Measurements from ENCODE around the gene MAPK8.

GRCh38 chr10:48353246-48353645 is 46.8 kb downstream of the MAPK8 start:
- TF ChIP-seq, protein P1, sequence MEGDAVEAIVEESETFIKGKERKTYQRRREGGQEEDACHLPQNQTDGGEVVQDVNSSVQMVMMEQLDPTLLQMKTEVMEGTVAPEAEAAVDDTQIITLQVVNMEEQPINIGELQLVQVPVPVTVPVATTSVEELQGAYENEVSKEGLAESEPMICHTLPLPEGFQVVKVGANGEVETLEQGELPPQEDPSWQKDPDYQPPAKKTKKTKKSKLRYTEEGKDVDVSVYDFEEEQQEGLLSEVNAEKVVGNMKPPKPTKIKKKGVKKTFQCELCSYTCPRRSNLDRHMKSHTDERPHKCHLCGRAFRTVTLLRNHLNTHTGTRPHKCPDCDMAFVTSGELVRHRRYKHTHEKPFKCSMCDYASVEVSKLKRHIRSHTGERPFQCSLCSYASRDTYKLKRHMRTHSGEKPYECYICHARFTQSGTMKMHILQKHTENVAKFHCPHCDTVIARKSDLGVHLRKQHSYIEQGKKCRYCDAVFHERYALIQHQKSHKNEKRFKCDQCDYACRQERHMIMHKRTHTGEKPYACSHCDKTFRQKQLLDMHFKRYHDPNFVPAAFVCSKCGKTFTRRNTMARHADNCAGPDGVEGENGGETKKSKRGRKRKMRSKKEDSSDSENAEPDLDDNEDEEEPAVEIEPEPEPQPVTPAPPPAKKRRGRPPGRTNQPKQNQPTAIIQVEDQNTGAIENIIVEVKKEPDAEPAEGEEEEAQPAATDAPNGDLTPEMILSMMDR (IDR thresholded peaks at IDR 0.05; ENCODE audit: low read depth, low read length), result no peak
- no peak for TF ChIP-seq MAX (IDR thresholded peaks at IDR 0.05; ENCODE audit: low read depth, low read length)
- no peak for TF ChIP-seq POLR2A (IDR thresholded peaks at IDR 0.05; ENCODE audit: extremely low read depth, insufficient read length)
